Measurements from ENCODE around the gene COL23A1. TPM values are rescaled to one million over a fixed set of nuclear protein-coding genes. Genes with fewer than 3 reads are reported as not detected.

Gene COL23A1
- total and polyA plus RNA-seq, 2 of the 13 experiments (the other 11 are each of a cell fraction or from before 2014, with no cell fraction given) = not detected

DNA sequence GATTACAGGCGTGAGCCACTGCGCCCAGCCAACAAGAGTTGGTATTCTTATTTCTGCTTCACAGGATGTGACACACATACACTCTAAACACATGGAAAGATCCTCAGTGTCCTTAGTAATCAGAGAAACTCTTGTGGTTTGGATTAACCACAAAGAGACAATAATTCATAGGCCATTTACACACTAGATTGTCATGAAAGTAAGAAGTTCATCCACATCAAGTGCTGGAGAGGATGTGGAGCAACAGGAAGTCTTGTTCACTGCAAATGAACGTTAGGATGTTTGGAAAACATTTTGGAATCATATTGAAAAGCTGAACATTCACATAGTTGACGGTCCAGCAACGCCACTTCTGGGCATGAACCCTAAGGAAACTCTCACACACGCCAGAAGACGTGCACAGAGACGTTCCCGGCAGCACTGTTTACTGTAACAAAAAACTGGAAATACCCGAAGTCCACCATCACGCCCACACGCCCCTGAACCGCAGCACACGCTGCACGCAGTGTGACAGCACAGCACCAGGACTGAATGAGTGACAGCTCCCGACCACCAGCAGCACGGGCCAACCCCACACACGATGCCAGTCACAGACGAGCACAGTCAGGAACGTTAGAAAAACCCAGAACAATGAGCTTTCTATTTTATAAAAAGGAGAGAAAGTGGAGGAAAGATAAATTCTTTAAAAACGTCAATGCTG lies 87.6 kb downstream of the COL23A1 start (continued):
- TF ChIP-seq ZNF335 (CRISPR knock-in tag; IDR thresholded peaks at IDR 0.05) (no peak), ZNF33A (CRISPR knock-in tag; IDR thresholded peaks at IDR 0.05; ENCODE audit: borderline replicate concordance) (no peak)

DNA sequence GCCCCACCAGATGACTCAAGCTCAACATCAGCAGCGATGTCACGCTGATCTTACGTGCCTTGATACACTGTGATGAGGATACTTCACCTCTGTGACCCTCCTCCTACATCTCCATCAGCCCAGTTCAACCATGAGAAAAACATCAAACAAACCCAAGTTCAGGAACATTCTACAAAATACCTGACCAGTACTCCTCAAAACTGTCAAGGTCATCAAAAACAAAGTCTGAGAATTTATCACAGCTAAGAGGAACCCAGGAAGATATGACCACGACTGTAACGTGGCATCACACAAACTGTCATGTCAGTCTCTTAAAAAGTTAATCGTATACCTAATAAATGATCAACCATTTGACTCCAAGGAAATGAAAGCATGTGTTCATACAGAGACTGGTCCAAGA lies 90.8 kb downstream of the COL23A1 start:
- intact Hi-C loops (cut with micrococcal nuclease; ENCODE audit: unreplicated experiment) = no loop called here
- ChIA-PET POLR2A (no interaction called here), CTCF (ENCODE audit: low intra/inter-chr PET ratio, low total read pairs) (no interaction called here)
- BruUV-seq (replicated peaks) = no TSS peak
- in situ Hi-C loops (cut with HindIII; ENCODE audit: extremely low pct_ligation_motif_present, low pct_unique_long_range_greater_than_20kb) = no loop called here
- no peaks in the 10 kb centered on the region for H4K20me1 ChIP-seq (ENCODE audit: insufficient read depth, low read length)
- DNase-seq (ENCODE audit: low spot score) = no peak
- ATAC-seq = no peak
- no peak for TF ChIP-seq MXI1 (IDR thresholded peaks at IDR 0.05; ENCODE audit: borderline replicate concordance, low read depth, low read length)
- peak; percentile 79 to 83 for TF ChIP-seq MAFK (conservative IDR thresholded peaks at IDR 0.05 in 1 of 2, IDR thresholded peaks at IDR 0.05 in 1 of 2; ENCODE audit: low read length in 2 of 2)
- TF ChIP-seq MAFF (IDR thresholded peaks at IDR 0.05; ENCODE audit: low read depth, low read length) = peak; percentile 78
- no peak overlapping the region for H3K9ac ChIP-seq (ENCODE audit: insufficient read depth, low read depth, low read length)
- H3K4me1 ChIP-seq (ENCODE audit: insufficient read depth, low read length) = no peaks in the 10 kb centered on the region
- H3K9me3 ChIP-seq (ENCODE audit: low read length) = no peaks in the 10 kb centered on the region
- peaks cover 0 to 14% of the 10 kb centered on the region in 2 experiments; a peak in 2 of 5 replicates for H3K27me3 ChIP-seq (ENCODE audit: control insufficient read depth in 1 of 2, insufficient read depth in 2 of 2, low read length in 2 of 2)
- no peak overlapping the region for H3K27ac ChIP-seq (ENCODE audit: extremely low read length, insufficient read depth, low read length)
- WGBS (ENCODE audit: low lambda C conversion rate) = 7% methylated on average over 6 of the region's 6 CpGs
- H3K4me2 ChIP-seq (ENCODE audit: low read depth, low read length) = no peak overlapping the region
- FAIRE-seq = no peak
- H3K79me2 ChIP-seq (ENCODE audit: insufficient read depth, low read length) = no peaks in the 10 kb centered on the region
- no peak overlapping the region for H3K4me3 ChIP-seq (replicated peaks in 1 of 3; ENCODE audit: insufficient read depth in 1 of 3, low read depth in 2 of 3, low read length in 3 of 3)
- no peak overlapping the region for H2AFZ ChIP-seq (ENCODE audit: low read length)
- H3K36me3 ChIP-seq (replicated peaks in 1 of 2; ENCODE audit: control insufficient read depth in 1 of 2, insufficient read depth in 2 of 2, low read length in 2 of 2) = no peaks in the 10 kb centered on the region

DNA sequence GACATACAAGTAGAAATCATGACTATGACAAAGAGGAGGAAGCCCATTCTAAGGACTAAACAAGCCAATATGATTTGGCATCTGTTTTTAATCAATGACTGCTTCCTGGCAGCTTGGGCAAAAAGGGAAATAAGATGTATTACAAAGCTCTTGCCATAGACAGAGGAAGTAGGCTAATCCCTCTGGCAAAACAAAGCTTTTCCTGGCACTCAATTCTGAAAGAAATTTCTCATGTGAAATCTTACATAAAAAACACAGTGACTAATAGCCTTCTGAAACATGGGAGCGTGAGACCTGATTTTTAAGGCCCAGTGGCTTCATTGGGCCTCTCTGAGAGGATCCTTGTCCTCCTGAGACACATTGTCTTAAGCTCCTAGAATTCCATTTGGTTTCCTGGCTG lies 93.6 kb downstream of the COL23A1 start:
- in situ Hi-C loops (cut with HindIII; ENCODE audit: extremely low pct_ligation_motif_present, low pct_unique_long_range_greater_than_20kb) (no loop called here), intact Hi-C loops (cut with micrococcal nuclease; ENCODE audit: unreplicated experiment) (no loop called here)
- no TSS peak for BruUV-seq (replicated peaks)
- Histone ChIP-seq H3K79me2 (ENCODE audit: insufficient read depth, low read length) (no peaks in the 10 kb centered on the region), H3K4me1 (ENCODE audit: insufficient read depth, low read length) (no peaks in the 10 kb centered on the region), H3K27me3 (ENCODE audit: control insufficient read depth in 1 of 2, insufficient read depth in 2 of 2, low read length in 2 of 2) (peaks cover 0 to 18% of the 10 kb centered on the region in 2 experiments; a peak in 1 of 5 replicates), H2AFZ (ENCODE audit: low read length) (no peak overlapping the region), H3K4me3 (replicated peaks in 1 of 3; ENCODE audit: insufficient read depth in 1 of 3, low read depth in 2 of 3, low read length in 3 of 3) (no peak overlapping the region), H4K20me1 (ENCODE audit: insufficient read depth, low read length) (no peaks in the 10 kb centered on the region), H3K9ac (ENCODE audit: insufficient read depth, low read depth, low read length) (no peak overlapping the region), H3K9me3 (ENCODE audit: low read length) (no peaks in the 10 kb centered on the region), H3K36me3 (replicated peaks in 1 of 2; ENCODE audit: control insufficient read depth in 1 of 2, insufficient read depth in 2 of 2, low read length in 2 of 2) (no peaks in the 10 kb centered on the region), H3K27ac (ENCODE audit: extremely low read length, insufficient read depth, low read length) (no peak overlapping the region), H3K4me2 (ENCODE audit: low read depth, low read length) (no peak overlapping the region)
- WGBS (ENCODE audit: low lambda C conversion rate) = 0% methylated on average over 1 of the region's 1 CpG
- DNase-seq (ENCODE audit: low spot score) (no peak), FAIRE-seq (no peak), ATAC-seq (no peak)
- ChIA-PET CTCF (ENCODE audit: low intra/inter-chr PET ratio, low total read pairs) (no interaction called here), POLR2A (no interaction called here)
- TF ChIP-seq, protein P1, sequence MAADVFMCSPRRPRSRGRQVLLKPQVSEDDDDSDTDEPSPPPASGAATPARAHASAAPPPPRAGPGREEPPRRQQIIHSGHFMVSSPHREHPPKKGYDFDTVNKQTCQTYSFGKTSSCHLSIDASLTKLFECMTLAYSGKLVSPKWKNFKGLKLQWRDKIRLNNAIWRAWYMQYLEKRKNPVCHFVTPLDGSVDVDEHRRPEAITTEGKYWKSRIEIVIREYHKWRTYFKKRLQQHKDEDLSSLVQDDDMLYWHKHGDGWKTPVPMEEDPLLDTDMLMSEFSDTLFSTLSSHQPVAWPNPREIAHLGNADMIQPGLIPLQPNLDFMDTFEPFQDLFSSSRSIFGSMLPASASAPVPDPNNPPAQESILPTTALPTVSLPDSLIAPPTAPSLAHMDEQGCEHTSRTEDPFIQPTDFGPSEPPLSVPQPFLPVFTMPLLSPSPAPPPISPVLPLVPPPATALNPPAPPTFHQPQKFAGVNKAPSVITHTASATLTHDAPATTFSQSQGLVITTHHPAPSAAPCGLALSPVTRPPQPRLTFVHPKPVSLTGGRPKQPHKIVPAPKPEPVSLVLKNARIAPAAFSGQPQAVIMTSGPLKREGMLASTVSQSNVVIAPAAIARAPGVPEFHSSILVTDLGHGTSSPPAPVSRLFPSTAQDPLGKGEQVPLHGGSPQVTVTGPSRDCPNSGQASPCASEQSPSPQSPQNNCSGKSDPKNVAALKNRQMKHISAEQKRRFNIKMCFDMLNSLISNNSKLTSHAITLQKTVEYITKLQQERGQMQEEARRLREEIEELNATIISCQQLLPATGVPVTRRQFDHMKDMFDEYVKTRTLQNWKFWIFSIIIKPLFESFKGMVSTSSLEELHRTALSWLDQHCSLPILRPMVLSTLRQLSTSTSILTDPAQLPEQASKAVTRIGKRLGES (CRISPR knock-in tag; IDR thresholded peaks at IDR 0.05; ENCODE audit: borderline replicate concordance) = no peak
- no peak for TF ChIP-seq ZBTB21 (CRISPR knock-in tag; IDR thresholded peaks at IDR 0.05)
- TF ChIP-seq ZNF17 (CRISPR knock-in tag; IDR thresholded peaks at IDR 0.05) = no peak
- no peak for TF ChIP-seq ZNF513 (CRISPR knock-in tag; conservative IDR thresholded peaks at IDR 0.05)
- no peak for TF ChIP-seq CEBPG (CRISPR knock-in tag; IDR thresholded peaks at IDR 0.05)
- TF ChIP-seq, protein P2, sequence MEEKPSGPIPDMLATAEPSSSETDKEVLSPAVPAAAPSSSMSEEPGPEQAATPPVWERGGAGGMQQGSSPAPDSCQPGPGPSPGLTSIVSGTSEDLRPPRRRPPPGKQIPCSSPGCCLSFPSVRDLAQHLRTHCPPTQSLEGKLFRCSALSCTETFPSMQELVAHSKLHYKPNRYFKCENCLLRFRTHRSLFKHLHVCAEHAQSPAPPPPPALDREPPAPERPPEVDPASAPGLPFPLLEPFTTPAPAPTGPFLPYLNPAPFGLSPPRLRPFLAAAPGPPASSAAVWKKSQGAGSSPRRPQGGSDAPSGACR (CRISPR knock-in tag; IDR thresholded peaks at IDR 0.05) = no peak
- no peak for TF ChIP-seq SRSF4 (IDR thresholded peaks at IDR 0.05; ENCODE audit: low read depth, low read length, poor library complexity, severe bottlenecking)
